GM12891 (cell line): Measurements from ENCODE around the gene SBNO2.

Source experiments
- POLR2A ChIP-seq: IDR thresholded peaks from 2 replicates; pipeline ENCODE4 v1.6.1; 2011; ENCODE audit warnings: low read depth, low read length, control low read depth
- POLR2AphosphoS5 ChIP-seq: IDR thresholded peaks from 2 replicates; pipeline ENCODE4 v1.6.1; 2011; ENCODE audit warnings: low read depth, low read length, control low read depth
- TAF1 ChIP-seq: IDR thresholded peaks from 2 replicates; pipeline ENCODE4 v1.6.1; 2011; ENCODE audit warnings: low read depth, low read length, control low read depth

DNA sequence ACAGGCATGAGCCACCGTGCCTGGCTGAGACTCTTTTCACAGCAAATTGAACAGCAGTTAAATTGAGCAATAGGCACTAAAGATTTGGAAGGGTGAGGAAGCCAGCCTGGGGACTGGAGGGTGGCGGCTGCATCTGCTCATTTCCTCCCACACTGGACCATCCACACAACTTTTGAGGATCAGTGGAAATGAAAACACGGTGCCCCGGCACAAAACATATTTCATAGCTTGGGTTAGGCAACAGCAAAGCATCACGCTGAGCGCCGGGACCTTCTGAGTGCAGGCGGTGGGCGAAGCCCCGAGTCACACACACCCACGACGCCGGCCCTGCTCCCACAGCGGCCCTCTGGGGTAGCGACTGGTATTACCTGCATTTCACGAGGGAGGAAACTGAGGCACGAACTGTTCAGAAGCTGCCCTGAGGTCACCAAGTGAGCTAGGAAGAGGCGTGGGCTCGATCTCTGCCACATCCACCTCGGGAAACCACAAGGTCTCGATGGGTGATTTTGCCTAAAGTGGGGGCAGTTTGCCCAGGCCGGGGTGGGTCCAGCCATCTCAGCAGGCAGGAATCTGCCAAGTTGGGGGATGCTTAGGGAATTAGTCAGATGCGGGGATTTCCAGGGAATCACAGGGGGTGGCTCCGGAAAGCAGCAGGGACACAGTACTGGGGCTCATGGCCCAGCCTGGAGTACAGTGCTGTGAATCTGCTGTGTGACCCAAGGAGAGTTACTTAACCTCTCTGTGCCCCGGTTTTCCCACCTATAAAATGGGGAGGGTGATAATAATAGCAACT lies 3.5 kb upstream of the SBNO2 start:
- no peak for TF ChIP-seq POLR2A
- TF ChIP-seq TAF1, result no peak
- no peak for TF ChIP-seq POLR2AphosphoS5
